DND-41 (cell line): Measurements from ENCODE around the gene CAMKMT.

Experiments used
- ATAC-seq: fragments of 200-7000 bp; cut with Tn5 transposase; 3 replicates; pipeline ENCODE4 v1.9.1; 2021; ENCODE audit warnings: low read depth; ENCODE audit not compliant: insufficient read depth
- DNase-seq: peaks from one replicate; pipeline ENCODE4 v3.0.0-alpha.2; 2020
- H2AFZ ChIP-seq: 2 replicates; pipeline ENCODE4 v1.6.0; 2012; ENCODE audit warnings: low read depth, low read length
- H3K27ac ChIP-seq: 2 replicates; pipeline ENCODE4 v1.5.1; 2012; ENCODE audit warnings: low read length, inconsistent platforms
- H3K27me3 ChIP-seq: fragments of 200-600 bp; sonication (generic); 2 replicates; pipeline ENCODE4 v1.6.0; 2012; ENCODE audit warnings: low read length, mild to moderate bottlenecking, inconsistent platforms; ENCODE audit not compliant: insufficient read depth, poor library complexity
- H3K36me3 ChIP-seq: 2 replicates; pipeline ENCODE4 v1.5.1; 2012; ENCODE audit warnings: low read length, inconsistent platforms; ENCODE audit not compliant: insufficient read depth
- H3K4me1 ChIP-seq: 2 replicates; pipeline ENCODE4 v1.5.1; 2012; ENCODE audit warnings: mild to moderate bottlenecking, low read length; ENCODE audit not compliant: insufficient read depth
- H3K4me2 ChIP-seq: 2 replicates; pipeline ENCODE4 v1.6.0; 2012; ENCODE audit warnings: mild to moderate bottlenecking, moderate library complexity, low read length, inconsistent platforms; ENCODE audit not compliant: insufficient read depth
- H3K4me3 ChIP-seq, 2 experiments: fragments of 200-600 bp in 1 of 2; shearing (Covaris generic) in 1 of 2; 2 replicates each; pipeline ENCODE4 v1.5.1; 2012 to 2016; ENCODE audit warnings: inconsistent platforms in 2 of 2, low read length in 2 of 2, mild to moderate bottlenecking in 2 of 2, low read depth in 1 of 2, moderate library complexity in 1 of 2
- H3K79me2 ChIP-seq: 2 replicates; pipeline ENCODE4 v1.6.0; 2012; ENCODE audit warnings: low read length, inconsistent platforms; ENCODE audit not compliant: insufficient read depth
- H3K9ac ChIP-seq: 2 replicates; pipeline ENCODE4 v1.6.0; 2012; ENCODE audit warnings: low read depth, mild to moderate bottlenecking, inconsistent platforms, low read length, moderate library complexity
- H3K9me3 ChIP-seq: 2 replicates; pipeline ENCODE4 v1.5.1; 2012; ENCODE audit warnings: low read length, moderate library complexity, mild to moderate bottlenecking, inconsistent platforms; ENCODE audit not compliant: insufficient read depth, severe bottlenecking
- H4K20me1 ChIP-seq: 2 replicates; pipeline ENCODE4 v1.6.0; 2012; ENCODE audit warnings: low read length; ENCODE audit not compliant: insufficient read depth
- EZH2 ChIP-seq: IDR thresholded peaks from 3 replicates; pipeline ENCODE4 v1.6.1; 2012; ENCODE audit warnings: borderline replicate concordance, low read depth, mild to moderate bottlenecking, moderate library complexity, low read length, inconsistent platforms; ENCODE audit not compliant: severe bottlenecking
- TF ChIP-seq, protein P1 (sequence below): IDR thresholded peaks from 2 replicates; pipeline ENCODE4 v1.5.1; 2012; ENCODE audit warnings: borderline replicate concordance, low read length, moderate library complexity, mild to moderate bottlenecking; ENCODE audit not compliant: poor library complexity, severe bottlenecking; ENCODE audit errors: extremely low read depth

CAMKMT gene

DNA sequence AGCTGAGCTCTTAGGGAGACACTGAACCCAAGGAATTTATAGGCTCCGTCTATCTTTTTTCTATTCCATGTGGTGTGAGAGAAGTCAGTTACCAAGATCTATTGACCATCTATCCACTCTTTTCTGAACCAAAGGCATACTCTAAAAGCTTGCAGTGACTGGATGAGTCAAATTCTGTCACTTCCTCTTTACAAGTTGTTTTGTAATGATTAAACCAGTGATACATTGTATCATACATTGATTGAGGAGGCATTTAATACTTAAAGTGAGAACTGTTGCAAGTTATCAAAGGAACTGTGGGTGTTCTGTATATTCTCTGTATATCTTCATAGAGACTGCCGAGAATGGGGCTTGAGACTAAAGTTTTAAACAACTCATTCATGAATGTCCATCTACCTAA, 188.8 kb downstream of the CAMKMT start:
- H3K9ac ChIP-seq, result no peak overlapping the region
- H3K4me3 ChIP-seq, result no peak overlapping the region
- H3K27me3 ChIP-seq, result no peaks in the 10 kb centered on the region
- no peaks in the 10 kb centered on the region for H3K36me3 ChIP-seq
- TF ChIP-seq, protein P1, sequence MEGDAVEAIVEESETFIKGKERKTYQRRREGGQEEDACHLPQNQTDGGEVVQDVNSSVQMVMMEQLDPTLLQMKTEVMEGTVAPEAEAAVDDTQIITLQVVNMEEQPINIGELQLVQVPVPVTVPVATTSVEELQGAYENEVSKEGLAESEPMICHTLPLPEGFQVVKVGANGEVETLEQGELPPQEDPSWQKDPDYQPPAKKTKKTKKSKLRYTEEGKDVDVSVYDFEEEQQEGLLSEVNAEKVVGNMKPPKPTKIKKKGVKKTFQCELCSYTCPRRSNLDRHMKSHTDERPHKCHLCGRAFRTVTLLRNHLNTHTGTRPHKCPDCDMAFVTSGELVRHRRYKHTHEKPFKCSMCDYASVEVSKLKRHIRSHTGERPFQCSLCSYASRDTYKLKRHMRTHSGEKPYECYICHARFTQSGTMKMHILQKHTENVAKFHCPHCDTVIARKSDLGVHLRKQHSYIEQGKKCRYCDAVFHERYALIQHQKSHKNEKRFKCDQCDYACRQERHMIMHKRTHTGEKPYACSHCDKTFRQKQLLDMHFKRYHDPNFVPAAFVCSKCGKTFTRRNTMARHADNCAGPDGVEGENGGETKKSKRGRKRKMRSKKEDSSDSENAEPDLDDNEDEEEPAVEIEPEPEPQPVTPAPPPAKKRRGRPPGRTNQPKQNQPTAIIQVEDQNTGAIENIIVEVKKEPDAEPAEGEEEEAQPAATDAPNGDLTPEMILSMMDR, result no peak
- no peak for TF ChIP-seq EZH2
- H3K79me2 ChIP-seq, result no peaks in the 10 kb centered on the region
- no peak overlapping the region for H3K27ac ChIP-seq
- H3K4me1 ChIP-seq, result no peaks in the 10 kb centered on the region
- no peaks in the 10 kb centered on the region for H4K20me1 ChIP-seq
- H3K9me3 ChIP-seq, result no peaks in the 10 kb centered on the region
- DNase-seq (no peak), ATAC-seq (no peak)
- H2AFZ ChIP-seq, result no peak overlapping the region
- H3K4me2 ChIP-seq, result no peak overlapping the region

DNA sequence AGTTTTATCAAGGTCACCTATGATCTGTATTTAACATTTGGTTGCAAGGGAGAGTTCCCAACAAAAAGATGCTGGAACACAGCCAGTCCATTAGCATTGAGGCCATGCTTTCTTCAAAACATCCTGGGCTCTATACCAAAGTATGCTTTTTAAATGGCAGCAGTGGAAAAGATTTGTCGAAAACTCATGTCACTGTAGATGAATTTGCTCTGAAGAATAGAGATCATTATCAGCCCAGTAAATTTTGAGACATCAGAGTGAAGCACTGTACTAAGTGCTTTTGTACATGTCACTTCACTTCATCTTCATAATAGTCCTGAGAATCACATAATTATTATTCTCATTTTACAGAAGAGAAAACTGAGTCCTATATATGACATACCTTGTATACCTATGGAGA, 189.8 kb downstream of the CAMKMT start:
- Histone ChIP-seq H3K79me2 (no peaks in the 10 kb centered on the region), H3K9ac (no peak overlapping the region), H3K27ac (no peak overlapping the region), H3K4me3 (no peak overlapping the region), H4K20me1 (no peaks in the 10 kb centered on the region), H3K4me1 (no peaks in the 10 kb centered on the region), H2AFZ (no peak overlapping the region), H3K36me3 (no peaks in the 10 kb centered on the region), H3K4me2 (no peak overlapping the region), H3K9me3 (no peaks in the 10 kb centered on the region), H3K27me3 (no peaks in the 10 kb centered on the region)
- ATAC-seq (no peak), DNase-seq (no peak)
- TF ChIP-seq, protein P1, result no peak
- no peak for TF ChIP-seq EZH2

DNA sequence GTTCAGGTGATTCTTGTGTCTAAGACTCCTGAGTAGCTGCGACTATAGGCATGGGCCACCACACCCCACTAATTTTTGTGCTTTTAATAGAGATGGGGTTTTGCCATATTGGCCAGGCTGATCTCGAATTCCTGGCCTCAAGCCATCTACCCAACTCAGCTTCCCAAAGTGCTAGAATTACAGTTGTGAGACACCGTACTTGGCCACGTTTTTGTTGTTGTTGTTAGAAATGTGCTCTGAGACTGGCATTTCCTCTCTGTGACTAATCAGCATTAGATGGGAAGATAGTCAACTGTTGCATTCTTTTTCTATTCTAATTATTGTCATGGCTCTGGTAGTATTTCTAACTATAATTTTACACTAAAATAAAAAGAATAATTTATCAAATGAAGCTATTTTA, 191.7 kb downstream of the CAMKMT start:
- Histone ChIP-seq H3K4me3 (no peak overlapping the region), H4K20me1 (no peaks in the 10 kb centered on the region), H3K27ac (no peak overlapping the region), H3K36me3 (no peaks in the 10 kb centered on the region), H3K4me2 (no peak overlapping the region), H3K9ac (no peak overlapping the region), H3K4me1 (no peaks in the 10 kb centered on the region), H3K9me3 (no peaks in the 10 kb centered on the region), H3K27me3 (no peaks in the 10 kb centered on the region), H2AFZ (no peak overlapping the region), H3K79me2 (no peaks in the 10 kb centered on the region)
- TF ChIP-seq, protein P1, result no peak
- no peak for TF ChIP-seq EZH2
- ATAC-seq (no peak), DNase-seq (no peak)

DNA sequence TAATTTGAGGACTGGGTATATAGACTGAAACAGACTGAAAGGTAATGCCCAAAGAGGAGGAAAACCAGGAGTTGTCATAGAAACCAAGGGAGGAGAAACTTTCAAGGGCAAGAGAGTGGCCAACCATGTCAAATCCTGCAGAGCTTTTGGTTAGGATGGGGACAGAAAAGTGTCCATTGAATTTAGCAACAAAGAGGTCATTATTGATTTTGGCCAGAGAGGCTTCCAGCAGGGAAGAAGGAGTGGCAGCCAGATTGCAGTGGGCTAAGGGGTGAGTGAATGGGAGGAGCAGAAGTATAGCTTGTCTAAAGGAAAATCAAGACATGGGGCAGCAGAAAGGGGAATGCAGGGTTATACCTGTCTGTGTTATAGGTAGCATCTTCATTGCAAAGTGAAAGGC, 194.0 kb downstream of the CAMKMT start:
- no peak for DNase-seq
- Histone ChIP-seq H3K27me3 (no peaks in the 10 kb centered on the region), H3K4me1 (no peaks in the 10 kb centered on the region), H3K9ac (no peak overlapping the region), H3K36me3 (no peaks in the 10 kb centered on the region), H2AFZ (no peak overlapping the region), H4K20me1 (no peaks in the 10 kb centered on the region), H3K79me2 (no peaks in the 10 kb centered on the region), H3K4me3 (no peak overlapping the region), H3K27ac (no peak overlapping the region), H3K4me2 (no peak overlapping the region), H3K9me3 (no peaks in the 10 kb centered on the region)
- no peak for TF ChIP-seq EZH2
- no peak for ATAC-seq
